Activated naive CD8-positive, alpha-beta T cell treated with anti-CD3 and anti-CD28 coated beads, Interleukin-2, amount 50 U/mL, for 24 hours (primary cell): Measurements from ENCODE around the gene MYADML2.

Experiments used
- ATAC-seq: fragments of 150-1000 bp; cut with Tn5 transposase; one replicate; pipeline ENCODE4 v1.10.0; 2021
- DNase-seq: peaks from one replicate; pipeline ENCODE4 v3.0.0; 2021
- H3K27ac Mint-ChIP-seq: one replicate; pipeline ENCODE4 v1.8.0; 2021; ENCODE audit warnings: mild to moderate bottlenecking, mixed read lengths
- H3K27me3 Mint-ChIP-seq: one replicate; pipeline ENCODE4 v1.8.0; 2021; ENCODE audit warnings: mixed read lengths
- H3K36me3 Mint-ChIP-seq: one replicate; pipeline ENCODE4 v1.8.0; 2021; ENCODE audit warnings: low read depth, mixed read lengths
- H3K4me1 Mint-ChIP-seq: one replicate; pipeline ENCODE4 v1.8.0; 2021; ENCODE audit warnings: mixed read lengths
- H3K4me3 Mint-ChIP-seq: one replicate; pipeline ENCODE4 v1.8.0; 2021; ENCODE audit warnings: mild to moderate bottlenecking, moderate library complexity, mixed read lengths
- H3K9me3 Mint-ChIP-seq: one replicate; pipeline ENCODE4 v1.8.0; 2021; ENCODE audit warnings: mixed read lengths

Gene MYADML2, protein sequence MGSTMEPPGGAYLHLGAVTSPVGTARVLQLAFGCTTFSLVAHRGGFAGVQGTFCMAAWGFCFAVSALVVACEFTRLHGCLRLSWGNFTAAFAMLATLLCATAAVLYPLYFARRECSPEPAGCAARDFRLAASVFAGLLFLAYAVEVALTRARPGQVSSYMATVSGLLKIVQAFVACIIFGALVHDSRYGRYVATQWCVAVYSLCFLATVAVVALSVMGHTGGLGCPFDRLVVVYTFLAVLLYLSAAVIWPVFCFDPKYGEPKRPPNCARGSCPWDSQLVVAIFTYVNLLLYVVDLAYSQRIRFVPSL

GRCh38 chr17:81947189-81947588 lies at the start of gene MYADML2:
Gene MYADML2 (minus strand): TSS chr17:81947233. CDS start chr17:81941741, 5,492 bp downstream.
- H3K36me3 Mint-ChIP-seq = no peaks in the 10 kb centered on the region
- no peak for DNase-seq
- H3K4me1 Mint-ChIP-seq = no peaks in the 10 kb centered on the region
- H3K27me3 Mint-ChIP-seq = peaks cover 2% of the 10 kb centered on the region
- ATAC-seq = no peak
- no peaks in the 10 kb centered on the region for H3K9me3 Mint-ChIP-seq
- no peak within 1 kb of the TSS for H3K4me3 Mint-ChIP-seq
- H3K27ac Mint-ChIP-seq = no peak within 1 kb of the TSS

DNA sequence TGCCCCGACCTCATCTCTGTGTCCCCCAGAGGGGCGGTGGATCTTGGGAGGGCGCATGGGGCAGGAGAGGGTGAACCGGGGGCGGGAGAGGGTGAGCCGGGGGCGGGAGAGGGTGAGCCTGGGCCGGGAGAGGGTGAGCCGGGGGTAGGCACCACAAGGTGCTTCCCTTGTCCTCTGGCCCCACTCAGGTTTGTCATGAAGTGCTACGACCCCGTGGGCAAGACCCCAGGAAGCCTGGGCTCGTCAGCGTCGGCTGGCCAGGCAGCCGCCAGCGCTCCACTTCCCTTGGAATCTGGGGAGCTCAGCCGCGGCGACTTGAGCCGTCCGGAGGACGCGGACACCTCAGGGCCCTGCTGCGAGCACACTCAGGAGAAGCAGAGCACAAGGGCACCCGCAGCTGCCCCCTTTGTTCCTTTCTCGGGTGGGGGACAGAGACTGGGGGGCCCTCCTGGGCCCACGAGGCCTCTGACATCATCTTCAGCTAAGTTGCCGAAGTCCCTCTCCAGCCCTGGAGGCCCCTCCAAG lies 49.3 kb upstream of the MYADML2 start:
- no peaks in the 10 kb centered on the region for H3K4me1 Mint-ChIP-seq
- H3K9me3 Mint-ChIP-seq = no peaks in the 10 kb centered on the region

DNA sequence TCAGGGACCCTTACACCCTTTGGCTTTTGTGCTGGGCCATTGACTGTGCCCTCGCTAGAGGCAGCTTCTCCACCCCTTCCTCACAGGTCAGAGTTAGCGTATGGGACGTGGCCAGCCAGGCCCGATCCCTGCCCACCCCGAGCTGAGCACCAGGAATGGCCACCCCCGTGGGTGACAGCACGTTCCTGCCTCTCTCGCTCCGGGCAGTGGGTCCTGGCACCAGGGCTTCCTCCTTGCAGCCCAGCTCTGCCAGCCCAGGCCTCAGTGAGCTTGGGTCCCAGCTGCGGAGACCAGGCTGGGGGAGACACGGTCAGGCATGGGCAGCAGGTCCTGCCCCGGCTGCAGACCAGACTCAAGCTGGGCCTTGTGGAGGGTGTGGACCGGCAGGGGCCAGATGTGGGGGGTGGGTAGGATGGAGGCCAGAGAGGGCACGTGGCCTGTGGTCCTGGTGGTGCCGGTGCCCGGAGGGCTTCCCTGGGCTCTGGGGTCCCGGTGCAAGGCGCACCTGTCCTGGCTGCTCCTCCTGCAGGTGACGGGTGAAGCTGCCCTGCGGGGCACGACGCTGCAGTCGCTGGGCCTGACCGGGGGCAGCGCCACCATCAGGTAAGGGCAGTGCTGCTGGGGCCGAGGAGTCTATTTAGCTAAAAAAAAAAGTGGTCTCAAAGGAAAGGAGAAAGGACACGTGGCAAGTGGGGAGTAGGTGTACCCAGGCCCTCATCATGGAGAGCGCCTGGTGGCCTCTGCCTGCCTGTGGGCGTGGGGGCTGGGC lies 48.6 kb upstream of the MYADML2 start:
- H3K27me3 Mint-ChIP-seq = no peaks in the 10 kb centered on the region
- H3K9me3 Mint-ChIP-seq = no peaks in the 10 kb centered on the region
- H3K36me3 Mint-ChIP-seq = no peaks in the 10 kb centered on the region
- no peaks in the 10 kb centered on the region for H3K4me1 Mint-ChIP-seq
- no peak for DNase-seq
- no peak overlapping the region for H3K27ac Mint-ChIP-seq
- ATAC-seq = no peak
- H3K4me3 Mint-ChIP-seq = no peak overlapping the region

More for the DNA sequence above, 49.3 kb upstream of the MYADML2 start:
- ATAC-seq (no peak), DNase-seq (no peak)
- H3K36me3 Mint-ChIP-seq = no peaks in the 10 kb centered on the region
- H3K27ac Mint-ChIP-seq = no peak overlapping the region
- H3K4me3 Mint-ChIP-seq = no peak overlapping the region
- no peaks in the 10 kb centered on the region for H3K27me3 Mint-ChIP-seq

DNA sequence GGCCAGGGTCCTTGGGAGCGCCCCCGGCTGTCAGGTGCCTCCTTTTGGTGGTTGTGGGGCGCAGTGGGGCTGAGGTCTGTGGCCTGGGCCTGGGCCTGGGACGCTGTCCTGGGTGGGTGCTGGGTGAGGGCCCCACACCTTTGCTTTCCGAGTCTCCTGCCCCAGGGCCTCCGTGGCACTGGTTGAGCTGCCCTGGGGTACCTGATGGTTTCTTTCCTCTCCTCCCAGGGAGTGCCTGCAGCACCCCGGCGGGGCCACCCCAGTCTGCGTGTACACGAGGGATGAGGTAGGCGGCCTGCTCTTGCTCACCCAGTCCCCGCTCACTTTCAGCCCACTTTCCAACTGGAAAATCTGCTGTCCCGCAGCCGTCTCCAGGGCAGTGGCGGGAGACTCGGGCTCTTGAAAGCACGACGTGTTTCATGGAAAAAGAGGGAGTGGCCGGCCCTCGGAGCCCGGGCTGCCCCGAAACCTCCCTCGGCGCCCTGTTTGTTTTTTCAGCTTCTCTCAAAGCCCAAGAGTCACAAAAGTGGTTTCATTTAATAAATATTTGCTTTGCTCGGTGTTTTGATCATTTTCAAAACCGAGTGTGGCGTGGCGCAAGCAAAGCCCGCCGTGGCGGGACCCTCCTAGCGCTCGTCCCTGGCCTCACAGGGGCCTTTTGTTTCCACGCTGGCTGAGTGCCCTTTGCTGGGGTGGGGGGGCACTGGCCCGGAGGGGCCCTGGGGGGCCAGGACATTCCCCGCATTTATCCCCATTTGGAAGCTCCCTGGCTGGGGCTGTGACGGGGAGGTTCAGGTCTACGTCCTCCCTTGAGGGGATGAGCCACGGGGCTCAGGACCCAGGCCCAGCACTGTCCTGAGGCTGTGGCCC lies 47.8 kb upstream of the MYADML2 start:
- ATAC-seq (no peak), DNase-seq (no peak)
- H3K27me3 Mint-ChIP-seq = no peaks in the 10 kb centered on the region
- no peak overlapping the region for H3K4me3 Mint-ChIP-seq
- no peaks in the 10 kb centered on the region for H3K4me1 Mint-ChIP-seq
- H3K9me3 Mint-ChIP-seq = no peaks in the 10 kb centered on the region
- no peak overlapping the region for H3K27ac Mint-ChIP-seq
- H3K36me3 Mint-ChIP-seq = no peaks in the 10 kb centered on the region

GRCh38 chr17:81993729-81994592 lies 46.9 kb upstream of the MYADML2 start:
- H3K27ac Mint-ChIP-seq = no peak overlapping the region
- DNase-seq = no peak
- H3K36me3 Mint-ChIP-seq = no peaks in the 10 kb centered on the region
- H3K27me3 Mint-ChIP-seq = no peaks in the 10 kb centered on the region
- no peaks in the 10 kb centered on the region for H3K4me1 Mint-ChIP-seq
- H3K4me3 Mint-ChIP-seq = no peak overlapping the region
- H3K9me3 Mint-ChIP-seq = no peaks in the 10 kb centered on the region
- ATAC-seq = no peak

- H3K4me3 Mint-ChIP-seq = no peak overlapping the region
These were observed 45.5 kb upstream of the MYADML2 start for GRCh38 chr17:81992306-81993102.

DNA sequence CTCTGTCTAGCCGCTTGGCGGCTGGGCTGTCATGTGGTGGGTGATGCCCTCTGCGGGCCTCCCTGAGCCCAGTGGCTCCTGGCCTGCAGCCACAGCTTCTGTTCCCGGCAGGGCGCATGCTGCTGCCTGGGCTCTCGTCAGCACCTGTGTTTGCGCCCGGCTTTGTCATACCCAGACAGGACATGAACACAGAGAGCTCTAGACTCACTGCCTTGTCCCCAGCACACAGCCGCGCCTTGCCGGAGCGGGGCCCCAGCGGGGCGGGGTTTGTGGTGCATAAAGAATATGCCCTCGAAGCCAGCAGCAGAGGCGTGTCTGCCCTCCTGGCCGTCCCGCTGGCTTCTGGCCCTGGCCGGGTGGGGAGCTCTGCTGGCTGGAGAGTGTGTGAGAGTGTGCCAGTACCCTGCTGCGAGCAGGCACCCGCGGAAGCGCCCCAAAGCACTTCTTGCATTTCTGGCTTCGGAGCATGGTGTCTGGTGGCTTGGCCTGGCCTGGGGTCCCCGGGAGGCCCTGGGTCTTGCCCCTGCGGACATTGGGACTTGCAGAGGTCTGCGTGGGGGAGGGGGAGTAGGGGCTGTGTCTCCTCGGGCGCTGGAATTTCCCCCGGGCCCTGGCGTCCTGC lies 44.8 kb upstream of the MYADML2 start:
- no peaks in the 10 kb centered on the region for H3K9me3 Mint-ChIP-seq
- no peak for DNase-seq
- H3K4me3 Mint-ChIP-seq = no peak overlapping the region
- no peak for ATAC-seq
- no peaks in the 10 kb centered on the region for H3K4me1 Mint-ChIP-seq
- peaks cover 1% of the 10 kb centered on the region for H3K36me3 Mint-ChIP-seq
- no peak overlapping the region for H3K27ac Mint-ChIP-seq
- no peaks in the 10 kb centered on the region for H3K27me3 Mint-ChIP-seq

More at GRCh38 chr17:81992306-81993102, 45.5 kb upstream of the MYADML2 start:
- no peak for ATAC-seq
- Mint-ChIP-seq H3K36me3 (no peaks in the 10 kb centered on the region), H3K4me1 (no peaks in the 10 kb centered on the region), H3K9me3 (no peaks in the 10 kb centered on the region), H3K27ac (no peak overlapping the region), H3K27me3 (no peaks in the 10 kb centered on the region)
- DNase-seq = no peak

- ATAC-seq = no peak
- Mint-ChIP-seq H3K9me3 (no peaks in the 10 kb centered on the region), H3K27me3 (no peaks in the 10 kb centered on the region), H3K4me1 (no peaks in the 10 kb centered on the region), H3K36me3 (peaks cover 4% of the 10 kb centered on the region), H3K27ac (no peak overlapping the region), H3K4me3 (no peak overlapping the region)
- DNase-seq = no peak
These were observed 44.0 kb upstream of the MYADML2 start for GRCh38 chr17:81990836-81991683.

DNA sequence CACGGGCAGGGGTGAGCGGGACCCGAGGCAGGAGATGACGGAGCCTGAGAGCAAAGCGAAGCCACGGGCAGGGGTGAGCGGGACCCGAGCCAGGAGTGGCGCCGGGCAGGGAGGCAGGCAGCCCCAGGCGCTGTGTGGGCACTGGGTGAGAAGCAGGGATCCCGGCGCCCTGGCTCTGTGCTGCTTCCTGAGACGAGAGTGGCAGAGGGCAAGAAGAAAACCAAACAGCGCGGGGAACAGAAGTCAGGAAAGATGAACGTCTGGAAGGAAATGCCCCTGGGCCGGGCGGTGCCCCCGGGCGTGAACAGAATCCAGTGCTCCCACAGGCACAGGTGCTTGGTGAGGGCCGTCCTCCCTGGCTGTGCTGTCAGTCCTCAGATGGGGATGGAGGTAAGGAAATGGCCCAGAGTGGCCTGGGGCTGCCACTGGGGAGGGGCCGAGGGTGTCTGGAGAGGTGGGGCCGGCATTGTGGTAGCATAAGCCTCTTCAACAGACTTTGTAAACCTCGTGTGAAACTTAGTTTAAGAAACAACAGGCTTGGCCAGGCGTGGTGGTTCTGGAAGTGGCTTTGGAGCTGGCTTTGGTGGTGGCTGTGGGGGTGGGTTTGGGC lies 40.2 kb upstream of the MYADML2 start:
- Mint-ChIP-seq H3K36me3 (peaks cover 14% of the 10 kb centered on the region), H3K4me3 (no peak overlapping the region), H3K27me3 (no peaks in the 10 kb centered on the region), H3K4me1 (no peaks in the 10 kb centered on the region), H3K9me3 (no peaks in the 10 kb centered on the region), H3K27ac (no peak overlapping the region)
- no peak for ATAC-seq
- no peak for DNase-seq

DNA sequence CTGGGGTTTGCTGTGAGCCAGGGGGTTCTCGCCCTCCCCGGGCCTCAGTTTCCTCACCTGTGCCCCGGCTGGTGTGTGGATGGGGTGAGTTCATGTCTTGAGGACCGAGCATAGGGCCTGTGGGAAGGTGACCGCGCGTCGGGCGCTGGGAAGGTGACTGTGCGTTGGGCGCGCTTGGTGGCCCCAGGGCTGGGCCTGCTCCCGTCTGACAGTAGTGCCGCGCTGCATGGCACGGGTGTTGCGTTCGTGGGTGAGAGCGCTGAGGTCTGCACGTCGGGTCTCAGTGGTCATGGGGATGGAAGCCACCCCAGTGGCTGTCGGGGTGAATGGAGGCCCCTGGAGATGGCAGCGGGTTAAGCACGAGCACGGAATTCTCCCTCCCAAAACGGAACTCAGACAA lies 39.6 kb upstream of the MYADML2 start:
- Mint-ChIP-seq H3K9me3 (no peaks in the 10 kb centered on the region), H3K4me3 (no peak overlapping the region), H3K27ac (no peak overlapping the region), H3K27me3 (no peaks in the 10 kb centered on the region), H3K4me1 (no peaks in the 10 kb centered on the region), H3K36me3 (peaks cover 14% of the 10 kb centered on the region)
- DNase-seq = no peak
- no peak for ATAC-seq

GRCh38 chr17:81984773-81985410 lies 37.9 kb upstream of the MYADML2 start:
- Mint-ChIP-seq H3K27me3 (no peaks in the 10 kb centered on the region), H3K9me3 (no peaks in the 10 kb centered on the region), H3K36me3 (peaks cover 19% of the 10 kb centered on the region), H3K27ac (peak overlapping the region; percentile 71), H3K4me3 (no peak overlapping the region), H3K4me1 (peaks cover 12% of the 10 kb centered on the region)
- DNase-seq (no peak), ATAC-seq (no peak)
